ENCODE results near the gene NELFB.

NELFB gene

DNA sequence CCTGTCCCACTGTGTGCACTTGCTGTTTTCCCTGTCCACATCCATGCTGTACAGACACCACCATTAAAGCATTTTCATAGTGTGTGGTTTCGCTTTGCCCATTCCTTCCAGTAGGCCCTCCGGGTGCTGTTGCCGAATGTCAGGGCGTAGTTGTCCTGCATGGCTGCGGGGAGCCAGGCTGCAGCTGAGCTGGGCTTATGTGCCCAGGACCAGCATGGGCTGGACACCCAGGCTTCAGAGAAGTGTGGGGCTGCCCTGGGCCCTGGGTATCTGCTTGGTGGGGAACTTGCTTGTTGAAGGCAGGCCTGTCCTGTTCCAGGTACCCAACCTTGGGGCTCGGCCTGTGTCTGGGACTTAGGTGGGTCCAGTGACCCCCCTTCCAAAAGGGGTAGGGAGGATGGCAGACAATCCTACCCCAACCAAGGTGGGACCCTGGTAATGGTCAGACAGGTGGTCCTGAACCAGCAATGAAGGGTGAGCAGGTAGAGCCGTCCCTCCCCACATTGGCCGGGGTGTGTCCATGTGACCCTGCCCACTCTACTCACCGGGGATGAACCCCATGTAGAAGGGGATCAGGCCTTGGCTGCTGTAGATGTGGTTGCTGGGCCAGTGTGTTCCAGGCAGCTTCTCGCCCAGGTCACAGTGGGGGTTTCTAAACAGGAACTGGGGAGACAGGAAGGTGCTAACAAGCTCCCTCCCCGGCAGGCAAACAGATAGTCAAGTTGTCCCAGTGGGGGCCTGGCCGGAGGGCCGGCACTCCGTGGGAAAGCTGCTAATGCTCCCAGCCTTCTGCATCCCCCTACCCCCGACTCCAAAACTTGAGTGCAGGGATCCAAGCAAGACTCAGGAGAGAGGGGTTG is 11.3 kb upstream of the NELFB start:
- peak; percentile 82 for DNase-seq (ENCODE audit: insufficient read length, low spot score)
- FAIRE-seq, result no peak
- peak; percentile 71 for TF ChIP-seq POLR2A (IDR thresholded peaks at IDR 0.05; ENCODE audit: low read depth, low read length)

DNA sequence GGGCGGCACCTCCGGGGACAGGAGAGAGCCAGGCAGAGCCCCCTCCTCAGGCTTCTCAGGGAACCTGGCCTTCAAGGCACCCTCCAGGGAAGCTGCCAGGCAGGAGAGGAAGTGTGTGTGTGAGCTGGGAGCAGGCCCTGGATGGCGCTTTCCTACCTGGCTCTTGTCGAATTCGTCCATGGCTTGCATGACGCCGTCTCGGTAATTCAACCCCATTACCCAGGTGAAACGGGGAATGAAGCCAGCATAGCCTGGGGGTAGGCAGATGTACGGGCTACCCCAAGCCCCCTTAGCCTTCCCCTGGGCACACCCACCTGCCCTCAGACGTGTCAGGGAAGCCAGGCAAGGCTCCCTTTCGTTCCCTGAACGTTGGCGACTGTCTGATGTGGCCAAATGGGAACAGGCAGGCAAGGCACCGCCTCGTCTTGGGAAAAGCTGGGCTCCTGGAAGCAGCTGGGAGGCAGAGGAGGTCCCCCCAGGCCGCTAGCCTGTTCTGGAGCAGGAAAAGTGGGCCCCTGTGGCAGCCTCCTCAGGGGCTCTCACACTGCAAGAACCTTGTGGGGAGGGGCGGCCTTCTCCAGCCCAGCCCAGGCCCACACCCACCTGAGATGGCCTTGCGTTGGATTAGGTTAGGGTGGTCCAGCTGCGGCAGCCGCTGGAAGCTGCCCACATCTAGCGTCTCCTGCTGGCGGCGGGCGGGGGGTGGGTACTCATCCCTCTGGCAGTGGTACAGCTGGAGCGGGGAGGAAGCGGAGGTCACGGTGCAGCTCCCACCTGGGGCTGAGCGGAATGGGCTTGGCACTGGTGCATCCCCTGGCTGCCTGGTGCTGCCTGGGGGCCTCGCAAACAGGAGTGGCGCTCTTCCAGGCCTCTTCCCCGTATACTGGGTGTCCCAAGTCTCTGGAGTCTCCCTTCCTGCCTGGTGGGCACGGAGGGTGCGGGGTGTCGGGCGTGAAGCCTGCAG is 10.4 kb upstream of the NELFB start:
- FAIRE-seq, result no peak
- TF ChIP-seq POLR2A (IDR thresholded peaks at IDR 0.05; ENCODE audit: low read depth, low read length), result no peak; the same call in 1 of the 2 replicates
- DNase-seq (ENCODE audit: insufficient read length, low spot score), result no peak

DNA sequence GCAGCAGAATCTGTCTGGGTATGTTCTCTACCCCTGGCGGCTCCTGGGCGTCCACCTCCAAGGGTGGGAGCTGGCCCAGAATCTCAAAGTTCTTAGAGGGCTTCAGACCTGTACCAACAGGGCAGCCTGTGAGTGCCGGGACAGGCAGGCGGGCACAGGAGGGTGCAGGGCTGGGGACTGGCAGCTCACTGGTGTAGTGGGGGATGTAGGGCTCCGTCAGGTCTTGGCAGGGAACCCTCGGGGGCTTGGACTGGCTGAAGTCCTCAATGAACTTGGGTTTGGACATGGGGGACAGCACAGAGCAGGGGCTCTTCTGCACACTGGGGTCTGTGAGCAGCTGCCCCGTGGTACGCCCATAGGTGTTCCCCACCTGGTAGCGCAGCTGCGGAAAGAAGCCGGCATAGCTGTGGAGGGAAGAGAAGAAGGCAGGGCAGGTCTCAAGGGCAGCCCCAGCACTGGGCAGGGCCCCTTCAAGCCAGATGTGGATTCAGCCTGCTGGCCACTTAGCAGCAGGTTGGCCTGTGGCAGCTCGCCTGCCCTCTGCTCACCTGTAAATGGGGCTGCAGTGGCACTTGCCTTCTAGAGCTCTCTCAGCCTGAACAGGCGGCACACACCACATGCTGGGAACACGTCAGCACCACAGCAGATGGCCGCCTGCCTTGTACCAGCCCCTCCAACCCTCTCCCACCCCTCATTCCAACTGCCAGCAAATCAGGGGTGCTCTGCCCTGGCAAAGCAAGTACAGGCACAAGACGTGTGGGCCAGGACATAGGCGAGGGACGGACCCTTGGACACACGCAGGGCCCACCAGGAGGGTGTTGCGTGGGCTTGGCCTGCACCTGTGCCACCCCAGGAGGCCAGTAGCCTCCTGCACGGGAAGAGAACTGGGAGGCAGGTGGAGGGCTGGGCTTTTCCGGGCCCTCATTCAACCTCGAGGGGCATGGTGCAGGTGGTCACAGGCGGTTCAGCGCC is 9.4 kb upstream of the NELFB start:
- no peak for DNase-seq (ENCODE audit: insufficient read length, low spot score)
- no peak for TF ChIP-seq POLR2A (IDR thresholded peaks at IDR 0.05; ENCODE audit: low read depth, low read length)
- no peak for FAIRE-seq

DNA sequence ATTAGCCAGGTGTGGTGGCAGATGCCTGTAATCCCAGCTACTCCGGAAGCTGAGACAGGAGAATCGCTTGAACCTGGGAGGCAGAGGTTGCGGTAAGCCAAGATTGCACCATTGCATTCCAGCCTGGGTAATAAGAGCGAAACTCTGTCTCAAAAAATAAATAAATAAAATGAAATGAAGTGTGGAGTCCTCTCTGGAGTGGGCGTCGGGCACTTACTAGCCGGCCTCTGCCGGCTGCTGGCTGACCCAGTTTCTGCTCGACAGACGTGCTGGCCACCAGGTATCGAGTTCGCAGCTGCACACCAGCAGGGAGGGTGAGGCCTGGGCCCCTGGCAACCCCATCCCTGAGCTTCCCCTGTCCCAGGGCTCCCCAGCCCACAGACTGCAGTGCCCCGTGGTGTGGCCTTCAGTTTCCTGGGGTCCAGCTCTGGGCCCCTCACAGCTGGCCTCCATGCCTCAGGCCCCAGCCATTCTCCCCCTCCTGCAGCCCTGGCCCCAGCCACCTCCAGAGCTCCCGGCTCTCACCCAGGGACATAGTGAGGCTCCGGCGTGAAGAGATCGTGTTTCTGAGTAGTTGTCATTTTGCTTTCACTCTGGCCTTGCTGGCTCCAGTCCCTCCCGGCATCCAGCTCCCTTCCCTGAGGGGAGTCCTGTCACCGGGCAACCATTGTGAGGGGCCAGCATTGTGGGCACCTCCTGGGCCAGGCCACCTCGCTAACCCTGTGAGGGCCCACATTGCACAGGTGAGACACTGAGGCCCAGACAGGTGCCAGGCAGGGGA is 7.8 kb upstream of the NELFB start:
- DNase-seq (ENCODE audit: insufficient read length, low spot score) (no peak), FAIRE-seq (no peak)
- 0 out of 2 replicates have a peak, but pooled peaks have one; percentile 7 for TF ChIP-seq POLR2A (IDR thresholded peaks at IDR 0.05; ENCODE audit: low read depth, low read length)

DNA sequence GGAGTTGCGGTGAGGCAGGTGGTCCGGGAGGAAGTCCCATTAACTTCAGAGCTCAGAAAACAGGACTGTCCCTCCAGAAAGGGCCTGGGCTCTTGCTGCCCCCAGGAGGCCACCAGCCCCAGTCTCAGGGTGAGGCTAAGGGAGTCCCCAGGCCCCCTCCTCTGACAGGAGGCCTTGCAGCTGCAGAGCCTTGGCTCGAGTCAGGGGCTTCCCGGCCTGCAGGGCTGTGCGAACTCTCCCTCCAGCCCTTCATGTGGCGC is 7.3 kb upstream of the NELFB start:
- no peak for TF ChIP-seq POLR2A (IDR thresholded peaks at IDR 0.05; ENCODE audit: low read depth, low read length)
- DNase-seq (ENCODE audit: insufficient read length, low spot score), result no peak

DNA sequence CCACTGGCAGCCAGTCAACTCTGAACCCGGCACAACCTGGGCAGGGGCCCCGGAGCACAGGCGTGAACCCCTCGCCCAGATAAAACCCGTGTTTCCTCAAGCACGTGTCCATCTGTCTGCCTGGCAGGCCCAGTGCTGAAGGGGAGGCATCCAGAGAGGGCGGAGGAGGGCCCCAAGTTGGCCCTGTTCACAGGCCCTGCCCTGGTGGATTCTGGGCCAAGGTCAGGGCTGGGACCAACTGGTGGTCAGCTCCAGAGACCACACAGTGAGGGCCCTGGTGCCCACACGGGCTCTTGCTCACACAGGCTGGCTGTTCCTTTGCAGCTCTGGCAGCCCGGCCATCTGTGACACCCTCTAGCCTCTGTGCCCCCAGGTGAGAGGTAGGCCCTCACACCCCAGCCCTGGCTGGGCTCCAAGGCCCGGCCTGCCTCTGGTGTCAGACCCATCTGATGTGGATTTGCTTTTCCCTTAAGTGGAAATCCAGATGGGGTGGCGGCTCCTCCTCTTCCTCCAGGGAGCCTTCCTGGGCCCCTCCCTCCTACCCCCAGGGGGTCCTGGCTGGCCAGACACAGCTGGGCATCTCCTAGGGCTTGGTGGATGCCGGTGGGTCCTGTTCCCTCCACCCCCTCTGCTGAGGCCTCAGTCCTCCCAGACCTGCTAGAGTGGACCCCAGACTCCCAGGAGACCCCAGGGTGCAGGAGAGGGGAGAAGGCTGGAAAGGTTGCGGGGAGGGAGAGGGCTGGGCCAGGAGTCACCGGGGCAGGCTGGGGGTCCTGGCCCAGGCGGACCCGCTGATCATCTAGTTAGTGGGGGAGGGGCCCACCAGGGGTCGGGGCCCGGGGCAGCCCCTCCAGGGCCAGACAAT is 4.6 kb upstream of the NELFB start:
- TF ChIP-seq POLR2A (IDR thresholded peaks at IDR 0.05; ENCODE audit: low read depth, low read length), result no peak
- DNase-seq (ENCODE audit: insufficient read length, low spot score) (no peak), FAIRE-seq (no peak)

More for the DNA sequence above, 7.3 kb upstream of the NELFB start:
- no peak for FAIRE-seq

DNA sequence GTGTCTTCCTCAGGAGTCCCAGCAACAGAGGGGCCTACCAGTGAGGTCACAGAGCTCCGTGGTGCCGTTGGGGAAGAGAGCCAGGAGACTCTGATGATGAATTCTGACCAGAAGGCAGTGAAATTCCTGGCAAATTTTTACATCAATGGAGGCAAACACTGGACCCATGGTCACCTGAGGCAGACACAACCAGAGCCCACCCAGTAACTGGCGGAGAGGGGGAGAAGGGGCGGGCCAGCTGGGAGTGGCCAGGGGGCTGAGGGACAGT is 4.0 kb upstream of the NELFB start, which contains the start of gene STPG3:
Gene STPG3, plus strand, starts transcription at position 93 of the 268 bp plus-strand sequence. Its CDS starts 1 bp downstream, at position 94.
- FAIRE-seq (no peak), DNase-seq (ENCODE audit: insufficient read length, low spot score) (no peak)
- TF ChIP-seq POLR2A (IDR thresholded peaks at IDR 0.05; ENCODE audit: low read depth, low read length), result no peak

DNA sequence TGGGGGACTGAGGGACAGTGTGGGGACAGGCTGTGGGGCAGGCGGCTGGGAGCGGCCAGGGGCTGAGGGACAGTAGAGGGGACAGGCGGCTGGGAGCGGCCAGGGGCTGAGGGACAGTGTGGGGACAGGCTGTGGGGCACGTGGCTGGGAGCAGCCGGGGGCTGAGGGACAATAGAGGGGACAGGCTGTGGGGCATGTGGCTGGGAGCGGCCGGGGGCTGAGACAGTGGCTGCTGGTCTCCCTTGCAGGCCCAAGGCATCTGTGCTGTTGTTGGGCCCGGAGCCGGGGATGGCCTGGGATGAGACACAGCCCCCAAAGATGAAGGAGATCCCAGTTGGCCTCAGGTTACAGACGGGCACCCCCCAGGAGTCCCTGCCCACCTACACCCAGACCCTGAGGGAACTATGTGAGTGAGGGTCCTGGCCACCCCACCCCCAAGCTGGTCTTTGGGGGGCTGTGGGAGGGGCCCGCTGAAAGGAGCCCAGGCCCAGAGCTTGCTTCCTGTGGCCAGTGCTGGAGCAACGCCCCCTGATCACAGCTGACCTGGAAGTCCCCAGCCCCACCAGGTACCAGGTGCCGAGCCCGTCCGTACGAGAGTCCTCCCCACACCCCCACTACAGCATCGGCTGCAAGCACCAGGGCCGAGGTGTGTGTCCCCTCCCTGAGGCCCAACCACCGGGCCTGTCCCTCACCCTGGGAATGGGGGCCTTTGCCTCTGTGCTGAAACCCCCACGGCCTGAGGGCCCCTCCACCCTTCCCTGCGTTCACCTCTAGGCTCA is 3.4 kb upstream of the NELFB start:
- FAIRE-seq (no peak), DNase-seq (ENCODE audit: insufficient read length, low spot score) (no peak)
- no peak for TF ChIP-seq POLR2A (IDR thresholded peaks at IDR 0.05; ENCODE audit: low read depth, low read length)

DNA sequence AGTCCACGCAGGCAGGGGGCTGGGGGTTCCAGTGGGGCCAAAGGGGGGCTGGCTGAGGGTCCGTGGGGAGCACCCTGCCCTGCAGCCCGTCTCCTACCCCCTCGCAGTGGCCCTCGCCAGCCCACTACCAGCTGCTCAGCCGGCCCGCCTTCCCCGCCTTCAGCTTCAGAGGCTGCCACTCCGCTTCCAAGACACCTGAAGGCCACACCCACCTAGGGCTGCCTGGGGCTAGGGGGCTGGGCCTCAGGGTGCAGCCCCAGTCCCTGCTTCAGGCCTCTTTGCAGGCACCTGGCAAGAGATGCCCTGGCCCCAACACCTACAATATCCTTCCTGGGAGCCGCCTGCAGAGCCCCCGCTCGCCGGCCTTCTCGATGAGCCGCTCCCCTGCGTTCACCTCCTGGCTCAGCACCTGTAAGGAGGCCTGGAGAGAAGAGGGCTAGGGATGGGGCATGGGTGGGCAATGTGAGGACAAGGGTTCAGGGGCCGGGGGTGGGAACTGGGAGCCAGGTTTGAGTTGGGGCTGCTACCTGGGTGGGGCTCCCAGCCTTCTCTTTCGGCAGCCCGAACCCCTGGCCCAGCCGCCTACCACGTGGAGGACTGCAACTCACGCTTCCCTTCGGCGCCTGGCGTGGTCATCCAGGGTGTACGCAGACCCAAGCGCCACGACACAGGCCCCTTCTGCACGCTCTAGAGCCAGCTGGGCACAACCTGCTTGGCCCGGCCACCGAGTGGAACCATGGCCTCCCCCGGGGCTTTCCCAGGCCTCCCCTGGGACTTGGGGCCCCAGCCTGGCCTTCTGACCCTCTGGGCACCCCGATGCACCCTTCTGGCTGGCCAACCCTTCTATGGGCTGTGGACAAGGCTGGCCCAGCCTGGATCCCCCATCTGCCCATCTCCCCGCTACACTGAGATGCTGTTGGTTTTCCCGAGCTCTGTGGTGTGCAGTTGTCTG is 2.3 kb upstream of the NELFB start:
- no peak for DNase-seq (ENCODE audit: insufficient read length, low spot score)
- FAIRE-seq, result no peak
- no peak for TF ChIP-seq POLR2A (IDR thresholded peaks at IDR 0.05; ENCODE audit: low read depth, low read length)

All from H54 (cell line).